Activated CD8-positive, alpha-beta memory T cell treated with anti-CD3 and anti-CD28 coated beads for 36 hours (primary cell): ENCODE measurements around the gene RNU5B-1. TPM values are rescaled to one million over a fixed set of nuclear protein-coding genes. Genes with fewer than 3 reads are reported as not detected.
"Not testable (repeated sequence)": the region's sequence is repeated elsewhere in the genome, so short reads cannot be mapped to it uniquely, and the experiment has no call there.

Experiments
- CTCF ChIA-PET: fragments of 350-600 bp; sonication (Branson Sonifier 250); formaldehyde crosslinking; loops from one replicate; lab custom pipeline; 2021; ENCODE audit warnings: antibody characterized with exemption; lab: Charles Lee
- POLR2A ChIA-PET: fragments of 350-600 bp; sonication (Branson Sonifier 250); formaldehyde crosslinking; loops from one replicate; lab custom pipeline; 2021; ENCODE audit warnings: antibody characterized with exemption; lab: Charles Lee
- total RNA-seq, 2 experiments: library from RNA; stranded (reverse); gene quantifications; one replicate each; pipeline ENCODE4 v1.2.3, GENCODE V29; 2021

RNU5B-1 gene
- total RNA-seq = not detected

GRCh38 chr15:65304381-65305149 lies at the start of gene RNU5B-1:
Gene RNU5B-1 (plus strand): TSS chr15:65304677.
- ChIA-PET CTCF (interaction anchor here (0.8 to 0.9 kb wide), 3 partner anchors 17 to 60 kb away, joined by 3 to 5 read pairs (median 5); partner anchors contain the start of gene PARP16), POLR2A (interaction anchor here (0.5 to 1.4 kb wide), 18 partner anchors 8 to 494 kb away, joined by 3 to 34 read pairs (median 4); partner anchors contain the start of genes CLPX, PARP16, RNU5A-1 and SPG21)

GRCh38 chr15:65254758-65255157 lies 49.7 kb upstream of the RNU5B-1 start:
- ChIA-PET POLR2A (no interaction called here), CTCF (no interaction called here)

- POLR2A ChIA-PET = no interaction called here
- CTCF ChIA-PET = no interaction called here
Observed at GRCh38 chr15:65255486-65256140, 48.9 kb upstream of the RNU5B-1 start.

- ChIA-PET POLR2A (no interaction called here), CTCF (interaction anchor here (0.5 kb wide), 1 partner anchor 28 kb away, joined by 4 read pairs; no protein-coding TSS in a partner anchor)
Observed at GRCh38 chr15:65258375-65259262, 45.9 kb upstream of the RNU5B-1 start.

GRCh38 chr15:65259367-65259797 lies 45.1 kb upstream of the RNU5B-1 start:
- ChIA-PET POLR2A (no interaction called here), CTCF (no interaction called here)

GRCh38 chr15:65260968-65261367 lies 43.5 kb upstream of the RNU5B-1 start:
- POLR2A ChIA-PET = interaction anchor here (0.6 kb wide), 1 partner anchor 998 kb away, joined by 4 read pairs; no protein-coding TSS in a partner anchor
- CTCF ChIA-PET = no interaction called here

GRCh38 chr15:65263313-65263712 lies 41.2 kb upstream of the RNU5B-1 start:
- POLR2A ChIA-PET = no interaction called here
- CTCF ChIA-PET = no interaction called here

- POLR2A ChIA-PET = no interaction called here
- CTCF ChIA-PET = interaction anchor here (0.6 kb wide), 1 partner anchor 21 kb away, joined by 3 read pairs; no protein-coding TSS in a partner anchor
Observed at GRCh38 chr15:65264863-65265430, 39.5 kb upstream of the RNU5B-1 start.

- ChIA-PET CTCF (interaction anchor here (1.0 kb wide), 1 partner anchor 183 kb away, joined by 3 read pairs; no protein-coding TSS in a partner anchor), POLR2A (no interaction called here)
Observed at GRCh38 chr15:65266469-65266868, 38.0 kb upstream of the RNU5B-1 start.

- ChIA-PET POLR2A (no interaction called here), CTCF (interaction anchor here (1.1 kb wide), 1 partner anchor 17 kb away, joined by 3 read pairs; no protein-coding TSS in a partner anchor)
Observed at GRCh38 chr15:65268411-65268810, 36.1 kb upstream of the RNU5B-1 start.

GRCh38 chr15:65270811-65271545 lies 33.5 kb upstream of the RNU5B-1 start:
- CTCF ChIA-PET = interaction anchor here (1.3 to 1.4 kb wide), 3 partner anchors 25 to 114 kb away, joined by 3 to 4 read pairs (median 3); no protein-coding TSS in a partner anchor
- POLR2A ChIA-PET = not testable (repeated sequence)

- ChIA-PET CTCF (interaction anchor here (0.6 kb wide), 1 partner anchor 37 kb away, joined by 3 read pairs; no protein-coding TSS in a partner anchor), POLR2A (interaction anchor here (1.0 kb wide), 1 partner anchor 90 kb away, joined by 3 read pairs; the partner anchor contains the start of gene CLPX)
Observed at GRCh38 chr15:65275104-65275727, 29.3 kb upstream of the RNU5B-1 start.

- ChIA-PET POLR2A (interaction anchor here (1.0 kb wide), 1 partner anchor 91 kb away, joined by 3 read pairs; the partner anchor contains the start of gene CLPX), CTCF (interaction anchor here (0.6 kb wide), 1 partner anchor 37 kb away, joined by 3 read pairs; no protein-coding TSS in a partner anchor)
Observed at GRCh38 chr15:65275728-65276126, 28.8 kb upstream of the RNU5B-1 start.

- CTCF ChIA-PET = interaction anchor here (1.0 kb wide), 1 partner anchor 10 kb away, joined by 5 read pairs; the partner anchor contains the start of gene PARP16
- POLR2A ChIA-PET = interaction anchor here (0.6 kb wide), 1 partner anchor 109 kb away, joined by 10 read pairs; no protein-coding TSS in a partner anchor
Observed at GRCh38 chr15:65277015-65277414, 27.5 kb upstream of the RNU5B-1 start.

GRCh38 chr15:65278480-65278879 lies 26.0 kb upstream of the RNU5B-1 start:
- POLR2A ChIA-PET = interaction anchor here (0.7 kb wide), 1 partner anchor 26 kb away, joined by 3 read pairs; the partner anchor contains the start of gene RNU5B-1

GRCh38 chr15:65285291-65286068 lies 19.0 kb upstream of the RNU5B-1 start:
- ChIA-PET CTCF (interaction anchor here (1.2 to 3.6 kb wide), 9 partner anchors 10 to 127 kb away, joined by 3 to 15 read pairs (median 3); partner anchors contain the start of genes CLPX, RNU5A-1 and RNU5B-1), POLR2A (interaction anchor here (2.2 to 3.4 kb wide), 2 partner anchors 15 to 19 kb away, joined by 13 to 34 read pairs; partner anchors contain the start of gene RNU5B-1)

More at GRCh38 chr15:65278480-65278879, 26.0 kb upstream of the RNU5B-1 start:
- CTCF ChIA-PET = interaction anchor here (1.1 kb wide), 1 partner anchor 107 kb away, joined by 4 read pairs; no protein-coding TSS in a partner anchor
